Activated CD4-positive, CD25-positive, alpha-beta regulatory T cell treated with anti-CD3 and anti-CD28 coated beads, Interleukin-2, amount 50 U/mL, for 16 hours (primary cell): ENCODE data around the gene GNB4.

Experiments used
- DNase-seq: peaks from one replicate; pipeline ENCODE4 v3.0.0-alpha.2; 2020; ENCODE audit warnings: low read depth, low spot score

Gene GNB4

GRCh38 chr3:179363332-179363731 is 87.9 kb downstream of the GNB4 start:
- no peak for DNase-seq

GRCh38 chr3:179355996-179356395 is 95.3 kb downstream of the GNB4 start:
- DNase-seq, result no peak

- no peak for DNase-seq
These were observed 102.8 kb downstream of the GNB4 start for GRCh38 chr3:179348325-179349013.

- peak; percentile 82 for DNase-seq
These were observed 103.7 kb downstream of the GNB4 start, which contains the start of gene MFN1 for GRCh38 chr3:179347345-179348194. Gene MFN1 (plus strand): TSS chr3:179347709. CDS start chr3:179348852, 1,143 bp downstream.
